ENCODE results near the gene SLC6A11. TPM values are rescaled to one million over a fixed set of nuclear protein-coding genes. Genes with fewer than 3 reads are reported as not detected.

Gene SLC6A11
- total RNA-seq, 1 donor from 2014 or later = 0.25 TPM

DNA sequence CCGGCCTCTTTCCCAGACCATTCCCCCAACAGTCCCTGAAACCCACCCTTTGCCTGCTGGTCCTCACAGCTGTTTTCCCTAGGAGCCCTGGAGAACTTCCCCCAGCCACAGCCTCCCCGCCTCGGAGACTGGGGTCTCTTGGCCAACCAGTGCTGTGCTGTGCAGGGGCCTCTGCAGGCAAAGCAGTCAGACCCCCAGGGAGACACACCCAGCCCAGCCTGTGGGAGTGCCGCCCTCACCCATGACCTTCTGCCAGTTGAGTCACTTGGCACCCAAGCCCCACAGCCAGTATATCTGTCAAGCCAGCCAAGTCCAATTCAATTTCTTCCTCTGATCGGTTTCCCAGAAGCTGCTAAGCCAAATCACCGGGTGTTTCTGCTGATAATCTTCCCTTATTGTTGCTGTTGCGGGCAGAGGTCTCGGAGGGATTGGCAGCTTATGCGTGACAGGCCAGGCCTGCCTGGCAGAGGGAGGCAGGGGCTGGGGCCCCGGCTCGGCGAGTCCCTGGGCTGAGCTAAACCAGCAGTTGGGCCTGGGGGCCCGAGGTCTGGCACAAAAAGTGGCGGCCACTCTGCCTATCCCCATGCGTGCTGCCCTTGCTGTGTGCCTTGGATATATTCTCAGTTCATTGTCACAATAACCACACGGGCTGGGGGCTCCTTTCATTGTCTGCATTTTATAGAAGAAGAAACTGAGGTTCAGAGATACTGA lies 110.9 kb downstream of the SLC6A11 start:
- Histone ChIP-seq H3K4me3 (no peak overlapping the region), H3K27ac (no peak overlapping the region), H3K9me3 (no peaks in the 10 kb centered on the region), H3K27me3 (no peaks in the 10 kb centered on the region), H3K36me3 (no peaks in the 10 kb centered on the region), H3K4me1 (peaks cover 6% of the 10 kb centered on the region)
- intact Hi-C loops (cut with DNase I) = no loop called here
- DNase-seq (ENCODE audit: extremely low spot score in 2 of 2) = no peak
- TF ChIP-seq POLR2AphosphoS5 (IDR thresholded peaks at IDR 0.05; ENCODE audit: insufficient read depth in 1 of 2, low read depth in 1 of 2) = no peak
- TF ChIP-seq, protein P1, sequence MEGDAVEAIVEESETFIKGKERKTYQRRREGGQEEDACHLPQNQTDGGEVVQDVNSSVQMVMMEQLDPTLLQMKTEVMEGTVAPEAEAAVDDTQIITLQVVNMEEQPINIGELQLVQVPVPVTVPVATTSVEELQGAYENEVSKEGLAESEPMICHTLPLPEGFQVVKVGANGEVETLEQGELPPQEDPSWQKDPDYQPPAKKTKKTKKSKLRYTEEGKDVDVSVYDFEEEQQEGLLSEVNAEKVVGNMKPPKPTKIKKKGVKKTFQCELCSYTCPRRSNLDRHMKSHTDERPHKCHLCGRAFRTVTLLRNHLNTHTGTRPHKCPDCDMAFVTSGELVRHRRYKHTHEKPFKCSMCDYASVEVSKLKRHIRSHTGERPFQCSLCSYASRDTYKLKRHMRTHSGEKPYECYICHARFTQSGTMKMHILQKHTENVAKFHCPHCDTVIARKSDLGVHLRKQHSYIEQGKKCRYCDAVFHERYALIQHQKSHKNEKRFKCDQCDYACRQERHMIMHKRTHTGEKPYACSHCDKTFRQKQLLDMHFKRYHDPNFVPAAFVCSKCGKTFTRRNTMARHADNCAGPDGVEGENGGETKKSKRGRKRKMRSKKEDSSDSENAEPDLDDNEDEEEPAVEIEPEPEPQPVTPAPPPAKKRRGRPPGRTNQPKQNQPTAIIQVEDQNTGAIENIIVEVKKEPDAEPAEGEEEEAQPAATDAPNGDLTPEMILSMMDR (IDR thresholded peaks at IDR 0.05) = no peak
- TF ChIP-seq POLR2A (IDR thresholded peaks at IDR 0.05) = no peak

DNA sequence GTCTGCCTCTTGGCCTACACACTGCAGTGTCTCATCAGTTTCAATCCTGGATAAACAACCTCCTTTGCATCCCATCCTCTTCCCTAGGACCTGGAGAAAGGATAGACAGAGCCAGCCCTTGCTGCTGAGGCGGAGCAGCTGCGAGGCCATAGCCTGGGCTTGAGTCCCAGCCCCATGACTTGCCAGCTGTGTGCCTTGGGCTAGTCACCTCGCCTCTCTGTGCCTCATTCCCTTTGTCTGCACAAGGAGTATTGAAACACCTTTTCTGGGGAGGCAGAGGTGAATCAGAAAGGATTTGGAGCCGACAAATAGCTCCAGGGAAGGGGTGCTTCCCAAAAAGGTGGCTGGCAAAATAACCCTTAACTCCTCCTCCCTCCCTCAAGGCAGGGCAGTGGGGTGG lies 111.5 kb downstream of the SLC6A11 start:
- DNase-seq (ENCODE audit: extremely low spot score in 2 of 2) = no peak
- no peaks in the 10 kb centered on the region for H3K36me3 ChIP-seq
- TF ChIP-seq, protein P1 (IDR thresholded peaks at IDR 0.05) = no peak
- no peaks in the 10 kb centered on the region for H3K9me3 ChIP-seq
- no peak overlapping the region for H3K27ac ChIP-seq
- H3K27me3 ChIP-seq = no peaks in the 10 kb centered on the region
- no peak overlapping the region for H3K4me3 ChIP-seq
- intact Hi-C loops (cut with DNase I) = no loop called here
- H3K4me1 ChIP-seq = peaks cover 6% of the 10 kb centered on the region

DNA sequence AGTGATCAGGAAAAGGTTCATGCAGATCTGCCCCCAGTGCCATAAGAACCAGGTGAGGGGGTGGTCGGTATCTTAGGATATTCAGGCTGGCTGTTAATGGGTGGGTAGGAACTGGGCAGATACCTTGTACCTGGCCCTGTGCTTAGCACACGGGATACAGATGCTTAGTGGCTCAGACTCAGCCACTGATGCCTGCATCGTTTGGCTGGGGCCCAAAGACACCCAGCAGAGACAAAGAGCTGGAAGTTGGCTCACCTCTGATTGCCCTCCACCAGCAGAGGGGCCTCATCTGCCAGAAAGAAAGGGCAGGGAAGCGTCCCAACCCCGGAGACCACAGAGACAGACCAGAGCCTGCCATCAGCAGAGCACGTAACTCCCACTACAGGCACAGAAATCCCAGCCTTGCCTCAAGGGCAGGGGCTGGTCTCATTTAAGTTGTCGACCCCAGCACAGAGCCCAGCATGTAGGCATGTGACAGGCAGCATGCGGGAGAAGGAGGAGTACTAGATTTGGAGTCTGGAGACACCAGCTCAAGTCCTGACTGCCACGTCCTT lies 112.5 kb downstream of the SLC6A11 start:
- H3K27me3 ChIP-seq = no peaks in the 10 kb centered on the region
- H3K4me1 ChIP-seq = peaks cover 11% of the 10 kb centered on the region
- intact Hi-C loops (cut with DNase I) = no loop called here
- TF ChIP-seq, protein P1 (IDR thresholded peaks at IDR 0.05) = no peak
- no peak for TF ChIP-seq POLR2AphosphoS5 (IDR thresholded peaks at IDR 0.05; ENCODE audit: insufficient read depth in 1 of 2, low read depth in 1 of 2)
- TF ChIP-seq POLR2A (IDR thresholded peaks at IDR 0.05) = no peak
- no peaks in the 10 kb centered on the region for H3K36me3 ChIP-seq
- no peak overlapping the region for H3K4me3 ChIP-seq
- no peak for DNase-seq (ENCODE audit: extremely low spot score in 2 of 2)
- no peak overlapping the region for H3K27ac ChIP-seq
- H3K9me3 ChIP-seq = no peaks in the 10 kb centered on the region

DNA sequence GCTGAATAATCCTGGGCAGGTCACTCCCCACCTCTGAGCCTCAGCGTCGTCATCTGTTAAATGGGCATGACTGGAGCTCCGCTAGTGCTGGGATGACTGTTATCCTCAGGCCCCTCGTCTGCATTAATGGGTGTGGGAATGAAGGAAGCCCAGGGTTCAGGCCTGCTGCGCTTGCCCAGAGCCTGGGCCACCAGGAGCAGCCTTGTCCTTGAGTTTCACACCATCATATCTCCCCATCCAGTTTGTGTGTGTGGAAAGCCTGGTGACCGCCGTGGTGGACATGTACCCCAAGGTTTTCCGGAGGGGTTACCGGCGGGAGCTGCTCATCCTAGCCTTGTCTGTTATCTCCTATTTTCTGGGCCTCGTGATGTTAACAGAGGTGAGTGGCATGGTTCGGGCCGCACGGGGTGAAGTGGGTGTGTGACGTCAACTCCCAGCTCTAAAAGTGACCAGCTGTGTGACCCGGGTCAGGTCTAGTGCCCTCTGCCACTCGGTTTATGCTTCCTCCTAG lies 113.0 kb downstream of the SLC6A11 start:
- peaks cover 16% of the 10 kb centered on the region for H3K4me1 ChIP-seq
- no peak overlapping the region for H3K27ac ChIP-seq
- no peaks in the 10 kb centered on the region for H3K36me3 ChIP-seq
- DNase-seq (ENCODE audit: extremely low spot score in 2 of 2) = no peak
- intact Hi-C loops (cut with DNase I) = no loop called here
- TF ChIP-seq POLR2AphosphoS5 (IDR thresholded peaks at IDR 0.05; ENCODE audit: insufficient read depth in 1 of 2, low read depth in 1 of 2) (no peak), POLR2A (IDR thresholded peaks at IDR 0.05) (no peak)
- TF ChIP-seq, protein P1 (IDR thresholded peaks at IDR 0.05) = no peak
- no peaks in the 10 kb centered on the region for H3K9me3 ChIP-seq
- no peaks in the 10 kb centered on the region for H3K27me3 ChIP-seq
- no peak overlapping the region for H3K4me3 ChIP-seq

DNA sequence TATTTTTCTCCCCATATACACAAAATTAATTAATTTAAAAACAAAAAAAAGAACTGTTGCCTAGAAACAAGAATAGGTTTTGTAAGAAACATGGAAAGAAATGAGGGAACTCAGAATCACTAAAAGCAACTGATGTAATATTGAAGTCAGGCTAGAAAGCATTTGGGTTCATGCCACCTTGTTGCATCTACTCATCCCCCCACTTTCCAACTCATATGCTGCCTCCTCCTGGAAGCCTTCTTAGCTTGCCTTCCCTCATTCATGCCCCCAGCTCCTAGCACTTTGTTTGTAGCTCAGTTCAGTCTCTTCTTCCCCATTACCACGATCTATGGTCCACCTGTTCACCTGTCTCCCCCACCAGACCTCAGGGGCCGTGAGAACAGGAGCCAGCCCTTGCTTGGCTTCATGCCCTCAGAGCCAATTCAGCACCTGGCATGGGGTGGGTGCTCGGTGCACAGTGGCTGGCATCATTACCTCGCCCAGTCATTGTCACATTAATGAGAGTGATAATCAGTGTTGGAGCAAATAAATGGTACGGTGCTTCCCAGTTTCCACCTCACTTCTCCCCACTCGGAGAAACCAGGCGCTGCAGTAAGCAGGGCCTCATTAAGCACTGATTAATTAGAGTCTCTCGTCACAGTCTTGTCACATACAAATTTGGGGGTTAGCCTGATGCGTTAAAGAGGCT lies 114.1 kb downstream of the SLC6A11 start:
- Histone ChIP-seq H3K27ac (no peak overlapping the region), H3K27me3 (no peaks in the 10 kb centered on the region), H3K36me3 (no peaks in the 10 kb centered on the region), H3K4me3 (no peak overlapping the region), H3K4me1 (peaks cover 19% of the 10 kb centered on the region), H3K9me3 (no peaks in the 10 kb centered on the region)
- intact Hi-C loops (cut with DNase I) = no loop called here
- DNase-seq (ENCODE audit: extremely low spot score in 2 of 2) = no peak
- no peak for TF ChIP-seq POLR2AphosphoS5 (IDR thresholded peaks at IDR 0.05; ENCODE audit: insufficient read depth in 1 of 2, low read depth in 1 of 2)
- TF ChIP-seq POLR2A (IDR thresholded peaks at IDR 0.05) = no peak
- TF ChIP-seq, protein P1 (IDR thresholded peaks at IDR 0.05) = no peak
